ENCODE results near the gene LAMA1.

The LAMA1 gene

DNA sequence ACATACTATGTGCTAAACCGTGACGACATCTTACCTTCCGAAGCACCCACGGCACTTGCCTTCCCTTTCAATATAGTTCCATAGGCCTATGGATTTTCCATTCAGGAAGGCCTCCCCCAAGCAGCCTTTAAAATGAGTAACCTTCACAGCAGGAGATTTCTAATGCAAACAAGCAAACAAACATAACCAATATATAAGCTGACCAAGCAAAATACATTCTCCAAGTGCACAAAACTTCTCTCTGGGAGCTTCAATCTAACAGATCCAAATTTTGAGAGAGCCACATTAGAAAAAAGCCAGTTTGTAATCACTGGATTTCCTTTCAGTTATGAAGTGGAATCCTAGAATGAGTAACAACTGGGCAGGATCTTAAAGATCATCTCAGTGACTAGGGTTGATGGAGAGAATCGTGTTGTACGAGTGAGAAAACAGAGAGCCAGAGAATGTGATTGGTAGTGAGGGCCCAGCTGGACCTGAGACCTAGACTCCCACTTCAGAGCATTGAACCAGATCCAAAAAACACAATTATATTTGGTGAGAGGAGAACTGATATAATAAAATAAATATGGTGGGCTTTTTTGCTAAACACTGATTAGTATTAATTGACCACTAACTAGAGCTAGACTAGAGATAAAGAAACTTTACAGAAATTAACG is 145.6 kb downstream of the LAMA1 start:
- Histone ChIP-seq H2BK120ac (ENCODE audit: low read depth, low read length) (no peak overlapping the region), H3K23ac (ENCODE audit: low read depth, low read length, poor library complexity) (no peak overlapping the region), H3K36me3 (replicated peaks in 1 of 2; ENCODE audit: control insufficient read depth in 2 of 2, insufficient read depth in 2 of 2, low read length in 2 of 2) (peaks cover 45 to 98% of the 10 kb centered on the region in 2 donors), H3K79me1 (ENCODE audit: low read depth, low read length) (no peaks in the 10 kb centered on the region), H3K4me1 (ENCODE audit: control insufficient read depth in 2 of 2, insufficient read depth in 1 of 2, low read depth in 1 of 2, low read length in 2 of 2) (no peaks in the 10 kb centered on the region), H3K4ac (ENCODE audit: low read length) (no peak overlapping the region), H3K4me2 (ENCODE audit: insufficient read depth, low read length, poor library complexity, severe bottlenecking) (no peak overlapping the region), H2BK12ac (ENCODE audit: low read length) (no peak overlapping the region), H3K4me3 (ENCODE audit: low read length in 2 of 2) (no peak overlapping the region), H2BK15ac (ENCODE audit: low read length) (no peak overlapping the region), H2AFZ (ENCODE audit: low read length) (no peak overlapping the region), H3K9ac (ENCODE audit: low read depth, low read length, poor library complexity) (no peak overlapping the region), H4K8ac (ENCODE audit: low read depth, low read length) (no peak overlapping the region), H2AK5ac (ENCODE audit: low read depth, low read length) (no peak overlapping the region), H3K14ac (ENCODE audit: low read length) (no peak overlapping the region), H4K91ac (ENCODE audit: low read depth, low read length, poor library complexity) (no peak overlapping the region), H3K27me3 (ENCODE audit: control insufficient read depth in 3 of 3, insufficient read depth in 3 of 3, low read depth in 1 of 3, low read length in 3 of 3) (no peaks in the 10 kb centered on the region), H2BK5ac (ENCODE audit: low read length) (no peak overlapping the region), H3K27ac (replicated peaks; ENCODE audit: low read length) (no peak overlapping the region), H3K9me3 (replicated peaks in 1 of 2; ENCODE audit: control insufficient read depth in 2 of 2, insufficient read depth in 1 of 2, low read depth in 1 of 2, low read length in 2 of 2) (no peaks in the 10 kb centered on the region), H3K18ac (ENCODE audit: low read length) (no peak overlapping the region)
- no CpG with 5 or more reads among the region's 7 CpGs for WGBS, 2 donors (ENCODE audit: extremely low coverage in 2 of 2, insufficient read length in 2 of 2, insufficient replicate concordance in 1 of 2)
- DNase-seq (ENCODE audit: low spot score) = no peak

DNA sequence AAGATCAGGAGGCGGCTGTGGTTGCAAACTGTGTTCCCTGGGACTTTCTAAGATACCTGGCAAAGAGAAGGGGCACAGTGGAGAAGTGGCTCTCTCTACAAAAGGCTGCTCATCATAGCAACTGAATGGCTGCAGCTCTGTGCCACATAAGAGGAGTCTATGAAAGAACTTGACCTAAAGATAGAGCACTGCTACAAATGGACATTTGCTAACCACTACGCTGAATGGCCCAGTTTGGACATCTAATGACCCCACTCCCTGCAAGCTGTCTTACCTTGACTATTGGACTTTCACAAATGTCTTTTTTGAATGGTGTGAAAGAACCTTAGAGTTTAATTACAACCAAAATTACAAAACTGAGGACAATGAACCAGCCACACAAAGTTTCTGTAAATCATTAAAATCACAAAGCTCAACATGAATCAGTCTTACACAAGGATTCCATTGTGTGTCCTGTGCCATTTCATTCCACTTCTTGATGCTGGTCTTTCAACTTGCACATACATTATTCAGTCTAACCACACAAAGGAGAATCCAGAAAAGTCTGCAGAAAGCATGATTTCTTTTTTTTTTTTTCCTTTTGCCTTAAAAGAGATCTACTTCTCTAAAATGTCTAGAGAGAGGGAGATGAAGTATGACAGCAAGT is 154.0 kb downstream of the LAMA1 start:
- Histone ChIP-seq H3K4me1 (ENCODE audit: control insufficient read depth in 2 of 2, insufficient read depth in 1 of 2, low read depth in 1 of 2, low read length in 2 of 2) (no peaks in the 10 kb centered on the region), H2BK15ac (ENCODE audit: low read length) (no peak overlapping the region), H3K4me3 (ENCODE audit: low read length in 2 of 2) (no peak overlapping the region), H3K9me3 (replicated peaks in 1 of 2; ENCODE audit: control insufficient read depth in 2 of 2, insufficient read depth in 1 of 2, low read depth in 1 of 2, low read length in 2 of 2) (peaks cover 7 to 21% of the 10 kb centered on the region in 2 donors), H3K14ac (ENCODE audit: low read length) (no peak overlapping the region), H3K9ac (ENCODE audit: low read depth, low read length, poor library complexity) (no peak overlapping the region), H2BK12ac (ENCODE audit: low read length) (no peak overlapping the region), H3K4me2 (ENCODE audit: insufficient read depth, low read length, poor library complexity, severe bottlenecking) (no peak overlapping the region), H2BK5ac (ENCODE audit: low read length) (no peak overlapping the region), H4K8ac (ENCODE audit: low read depth, low read length) (no peak overlapping the region), H3K79me1 (ENCODE audit: low read depth, low read length) (no peaks in the 10 kb centered on the region), H3K27ac (replicated peaks; ENCODE audit: low read length) (no peak overlapping the region), H3K18ac (ENCODE audit: low read length) (no peak overlapping the region), H3K23ac (ENCODE audit: low read depth, low read length, poor library complexity) (no peak overlapping the region), H3K4ac (ENCODE audit: low read length) (no peak overlapping the region), H3K36me3 (replicated peaks in 1 of 2; ENCODE audit: control insufficient read depth in 2 of 2, insufficient read depth in 2 of 2, low read length in 2 of 2) (peaks cover 58 to 100% of the 10 kb centered on the region in 2 donors), H2BK120ac (ENCODE audit: low read depth, low read length) (no peak overlapping the region), H3K27me3 (ENCODE audit: control insufficient read depth in 3 of 3, insufficient read depth in 3 of 3, low read depth in 1 of 3, low read length in 3 of 3) (peaks cover 0 to 2% (median 0%) of the 10 kb centered on the region in 3 experiments), H2AFZ (ENCODE audit: low read length) (no peak overlapping the region), H2AK5ac (ENCODE audit: low read depth, low read length) (no peak overlapping the region), H4K91ac (ENCODE audit: low read depth, low read length, poor library complexity) (no peak overlapping the region)
- DNase-seq (ENCODE audit: low spot score) = no peak
- WGBS, 2 donors (ENCODE audit: extremely low coverage in 2 of 2, insufficient read length in 2 of 2, insufficient replicate concordance in 1 of 2) = no CpG with 5 or more reads among the region's 2 CpGs

GRCh38 chr18:6962571-6963451 is 154.8 kb downstream of the LAMA1 start:
- peaks cover 0 to 2% (median 0%) of the 10 kb centered on the region in 3 experiments for H3K27me3 ChIP-seq (ENCODE audit: control insufficient read depth in 3 of 3, insufficient read depth in 3 of 3, low read depth in 1 of 3, low read length in 3 of 3)
- H3K4ac ChIP-seq (ENCODE audit: low read length) = no peak overlapping the region
- no peak overlapping the region for H3K4me3 ChIP-seq (ENCODE audit: low read length in 2 of 2)
- WGBS, 2 donors (ENCODE audit: extremely low coverage in 2 of 2, insufficient read length in 2 of 2, insufficient replicate concordance in 1 of 2) = no CpG with 5 or more reads among the region's 9 CpGs
- no peak overlapping the region for H3K18ac ChIP-seq (ENCODE audit: low read length)
- H2AFZ ChIP-seq (ENCODE audit: low read length) = no peak overlapping the region
- H4K91ac ChIP-seq (ENCODE audit: low read depth, low read length, poor library complexity) = no peak overlapping the region
- H2AK5ac ChIP-seq (ENCODE audit: low read depth, low read length) = no peak overlapping the region
- no peak overlapping the region for H3K23ac ChIP-seq (ENCODE audit: low read depth, low read length, poor library complexity)
- H2BK5ac ChIP-seq (ENCODE audit: low read length) = no peak overlapping the region
- H2BK120ac ChIP-seq (ENCODE audit: low read depth, low read length) = no peak overlapping the region
- H2BK12ac ChIP-seq (ENCODE audit: low read length) = no peak overlapping the region
- peaks cover 55 to 100% of the 10 kb centered on the region in 2 donors for H3K36me3 ChIP-seq (replicated peaks in 1 of 2; ENCODE audit: control insufficient read depth in 2 of 2, insufficient read depth in 2 of 2, low read length in 2 of 2)
- no peak overlapping the region for H3K14ac ChIP-seq (ENCODE audit: low read length)
- H3K4me2 ChIP-seq (ENCODE audit: insufficient read depth, low read length, poor library complexity, severe bottlenecking) = no peak overlapping the region
- no peak overlapping the region for H4K8ac ChIP-seq (ENCODE audit: low read depth, low read length)
- DNase-seq (ENCODE audit: low spot score) = no peak
- peaks cover 7 to 21% of the 10 kb centered on the region in 2 donors for H3K9me3 ChIP-seq (replicated peaks in 1 of 2; ENCODE audit: control insufficient read depth in 2 of 2, insufficient read depth in 1 of 2, low read depth in 1 of 2, low read length in 2 of 2)
- no peak overlapping the region for H3K9ac ChIP-seq (ENCODE audit: low read depth, low read length, poor library complexity)
- no peak overlapping the region for H2BK15ac ChIP-seq (ENCODE audit: low read length)
- H3K79me1 ChIP-seq (ENCODE audit: low read depth, low read length) = no peaks in the 10 kb centered on the region
- H3K27ac ChIP-seq (replicated peaks; ENCODE audit: low read length) = no peak overlapping the region
- no peaks in the 10 kb centered on the region for H3K4me1 ChIP-seq (ENCODE audit: control insufficient read depth in 2 of 2, insufficient read depth in 1 of 2, low read depth in 1 of 2, low read length in 2 of 2)

- no peak overlapping the region for H4K91ac ChIP-seq (ENCODE audit: low read depth, low read length, poor library complexity)
- H3K9me3 ChIP-seq (replicated peaks in 1 of 2; ENCODE audit: control insufficient read depth in 2 of 2, insufficient read depth in 1 of 2, low read depth in 1 of 2, low read length in 2 of 2) = peaks cover 7 to 21% of the 10 kb centered on the region in 2 donors
- no peak overlapping the region for H2BK5ac ChIP-seq (ENCODE audit: low read length)
- H3K9ac ChIP-seq (ENCODE audit: low read depth, low read length, poor library complexity) = no peak overlapping the region
- WGBS, 2 donors (ENCODE audit: extremely low coverage in 2 of 2, insufficient read length in 2 of 2, insufficient replicate concordance in 1 of 2) = no CpG with 5 or more reads among the region's 9 CpGs
- H2AK5ac ChIP-seq (ENCODE audit: low read depth, low read length) = no peak overlapping the region
- DNase-seq (ENCODE audit: low spot score) = no peak
- no peak overlapping the region for H2BK12ac ChIP-seq (ENCODE audit: low read length)
- no peaks in the 10 kb centered on the region for H3K79me1 ChIP-seq (ENCODE audit: low read depth, low read length)
- no peak overlapping the region for H3K4me2 ChIP-seq (ENCODE audit: insufficient read depth, low read length, poor library complexity, severe bottlenecking)
- H3K14ac ChIP-seq (ENCODE audit: low read length) = no peak overlapping the region
- no peaks in the 10 kb centered on the region for H3K4me1 ChIP-seq (ENCODE audit: control insufficient read depth in 2 of 2, insufficient read depth in 1 of 2, low read depth in 1 of 2, low read length in 2 of 2)
- H3K36me3 ChIP-seq (replicated peaks in 1 of 2; ENCODE audit: control insufficient read depth in 2 of 2, insufficient read depth in 2 of 2, low read length in 2 of 2) = peaks cover 58 to 99% of the 10 kb centered on the region in 2 donors
- no peak overlapping the region for H2AFZ ChIP-seq (ENCODE audit: low read length)
- peaks cover 0 to 2% (median 0%) of the 10 kb centered on the region in 3 experiments for H3K27me3 ChIP-seq (ENCODE audit: control insufficient read depth in 3 of 3, insufficient read depth in 3 of 3, low read depth in 1 of 3, low read length in 3 of 3)
- no peak overlapping the region for H2BK120ac ChIP-seq (ENCODE audit: low read depth, low read length)
- H3K4ac ChIP-seq (ENCODE audit: low read length) = no peak overlapping the region
- no peak overlapping the region for H2BK15ac ChIP-seq (ENCODE audit: low read length)
- H3K27ac ChIP-seq (replicated peaks; ENCODE audit: low read length) = no peak overlapping the region
- H3K23ac ChIP-seq (ENCODE audit: low read depth, low read length, poor library complexity) = no peak overlapping the region
- no peak overlapping the region for H4K8ac ChIP-seq (ENCODE audit: low read depth, low read length)
- H3K4me3 ChIP-seq (ENCODE audit: low read length in 2 of 2) = no peak overlapping the region
- no peak overlapping the region for H3K18ac ChIP-seq (ENCODE audit: low read length)
Measured at GRCh38 chr18:6961331-6961730, 156.3 kb downstream of the LAMA1 start.
